Sigmoid colon (tissue), 7 donors: ENCODE data around the gene SEC24D. TPM values are rescaled to one million over a fixed set of nuclear protein-coding genes. Genes with fewer than 3 reads are reported as not detected.

Experiments
- DNase-seq: peaks from one replicate; pipeline ENCODE4 v3.0.0-alpha.2; 2019
- H3K27ac ChIP-seq, 4 donors: fragments of 200-600 bp; sonication (generic); one replicate each; pipeline ENCODE4 v1.5.1; 2016 to 2019; ENCODE audit warnings: mild to moderate bottlenecking in 1 of 4
- H3K27me3 ChIP-seq, 3 donors: fragments of 200-600 bp; sonication (generic); one replicate each; pipeline ENCODE4 v1.5.1; 2019; ENCODE audit warnings: mild to moderate bottlenecking in 1 of 3
- H3K36me3 ChIP-seq, 4 donors: fragments of 200-600 bp; sonication (generic); one replicate each; pipeline ENCODE4 v1.5.1; 2016 to 2019
- H3K4me1 ChIP-seq, 4 donors: fragments of 200-600 bp; sonication (generic); one replicate each; pipeline ENCODE4 v1.5.1; 2017 to 2019
- H3K4me3 ChIP-seq, 4 donors: fragments of 200-600 bp; sonication (generic); one replicate each; pipeline ENCODE4 v1.5.1; 2017 to 2019; ENCODE audit warnings: mild to moderate bottlenecking in 2 of 4, moderate library complexity in 1 of 4
- H3K9me3 ChIP-seq, 4 donors: fragments of 200-600 bp in 3 of 4; sonication (generic) in 3 of 4; one replicate each; pipeline versions ENCODE4 v1.5.1 to v1.6.1; 2013 to 2019
- EP300 ChIP-seq, 4 donors: sonication (generic); formaldehyde crosslinking; IDR thresholded peaks; one replicate each; pipeline ENCODE4 v1.6.1; 2017; ENCODE audit warnings: antibody characterized with exemption in 4 of 4
- POLR2A ChIP-seq, 2 donors: fragments of 450-650 bp; IDR thresholded peaks; one replicate each; pipeline ENCODE4 v1.6.1; 2016; ENCODE audit warnings: antibody characterized with exemption in 2 of 2, mild to moderate bottlenecking in 2 of 2, moderate library complexity in 2 of 2
- POLR2AphosphoS5 ChIP-seq, 4 donors: sonication (generic); formaldehyde crosslinking; IDR thresholded peaks; one replicate each; pipeline ENCODE4 v1.6.1; 2017; ENCODE audit warnings: antibody characterized with exemption in 4 of 4
- WGBS, 2 donors: extraction: QIAGEN DNeasy Blood & Tissue Kit; methylation state at CpG; one replicate each; pipeline ENCODE4 v1.1.7; 2013; 5-methylcytosine and 5-hydroxymethylcytosine counted together
- intact Hi-C: fragments of 100-400 bp; cut with DNase I; formaldehyde crosslinking; loops from one replicate; pipeline ENCODE4 v1.15.1; 2023
- polyA plus RNA-seq, 3 donors: library from polyadenylated mRNA; stranded (reverse); fragments of 200-250 nt; gene quantifications; one replicate each; pipeline ENCODE4 v1.2.3, GENCODE V29; 2013
- total RNA-seq, 4 donors: library from RNA; depleted of rRNA; stranded (reverse); fragments of >200 nt; gene quantifications; one replicate each; pipeline ENCODE4 v1.1.0, GENCODE V29; 2016
- TF ChIP-seq, protein P1 (sequence below), 4 experiments: fragments of 450-650 bp in 3 of 4; fragments of 200-600 bp in 1 of 4; IDR thresholded peaks; one replicate each; pipeline ENCODE4 v1.5.1; 2016 to 2019; ENCODE audit warnings: antibody characterized with exemption in 4 of 4, mild to moderate bottlenecking in 3 of 4, moderate library complexity in 2 of 4
- donor health status: healthy with polysubstance abuse.
- donor health status: Bipolar disorder and iron deficiency.
- donor health status: healthy.

SEC24D gene
- total and polyA plus RNA-seq, 7 donors, result 18.6 to 42.4 (median 27.6) TPM

DNA sequence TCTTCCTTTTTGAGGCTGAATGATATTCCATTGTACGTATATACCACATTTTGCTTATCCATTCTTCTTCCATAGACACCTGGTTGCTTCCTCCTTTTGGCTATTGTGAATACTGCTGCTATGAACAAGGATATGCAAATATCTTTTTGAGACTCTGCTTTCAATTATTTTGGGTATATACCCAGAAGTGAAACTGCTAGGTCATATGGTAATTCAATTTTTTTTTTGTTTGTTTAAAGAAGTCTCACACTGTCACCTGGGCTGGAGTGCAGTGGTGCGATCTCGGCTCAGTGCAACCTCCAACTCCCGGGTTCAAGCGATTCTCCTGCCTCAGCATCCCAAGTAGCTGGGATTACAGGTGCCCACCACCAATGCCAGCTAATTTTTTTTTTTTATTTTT is 75.4 kb downstream of the SEC24D start:
- no peak overlapping the region for H3K4me3 ChIP-seq
- H3K27ac ChIP-seq, result peak overlapping the region; percentile 83 to 88 (median 85)
- intact Hi-C loops, result loop anchor here (5.0 kb wide), 1 partner anchor 267 kb away; no protein-coding TSS in a partner anchor
- no peak for DNase-seq
- WGBS, 2 donors, result 86 to 92% methylated on average over 5 of the region's 5 CpGs
- peaks cover 0 to 98% (median 90%) of the 10 kb centered on the region in 4 donors for H3K4me1 ChIP-seq
- TF ChIP-seq POLR2A (IDR thresholded peaks at IDR 0.05), result no peak
- TF ChIP-seq EP300 (IDR thresholded peaks at IDR 0.05), result no peak
- TF ChIP-seq POLR2AphosphoS5 (IDR thresholded peaks at IDR 0.05), result no peak
- TF ChIP-seq, protein P1, sequence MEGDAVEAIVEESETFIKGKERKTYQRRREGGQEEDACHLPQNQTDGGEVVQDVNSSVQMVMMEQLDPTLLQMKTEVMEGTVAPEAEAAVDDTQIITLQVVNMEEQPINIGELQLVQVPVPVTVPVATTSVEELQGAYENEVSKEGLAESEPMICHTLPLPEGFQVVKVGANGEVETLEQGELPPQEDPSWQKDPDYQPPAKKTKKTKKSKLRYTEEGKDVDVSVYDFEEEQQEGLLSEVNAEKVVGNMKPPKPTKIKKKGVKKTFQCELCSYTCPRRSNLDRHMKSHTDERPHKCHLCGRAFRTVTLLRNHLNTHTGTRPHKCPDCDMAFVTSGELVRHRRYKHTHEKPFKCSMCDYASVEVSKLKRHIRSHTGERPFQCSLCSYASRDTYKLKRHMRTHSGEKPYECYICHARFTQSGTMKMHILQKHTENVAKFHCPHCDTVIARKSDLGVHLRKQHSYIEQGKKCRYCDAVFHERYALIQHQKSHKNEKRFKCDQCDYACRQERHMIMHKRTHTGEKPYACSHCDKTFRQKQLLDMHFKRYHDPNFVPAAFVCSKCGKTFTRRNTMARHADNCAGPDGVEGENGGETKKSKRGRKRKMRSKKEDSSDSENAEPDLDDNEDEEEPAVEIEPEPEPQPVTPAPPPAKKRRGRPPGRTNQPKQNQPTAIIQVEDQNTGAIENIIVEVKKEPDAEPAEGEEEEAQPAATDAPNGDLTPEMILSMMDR (IDR thresholded peaks at IDR 0.05), result no peak
- H3K36me3 ChIP-seq, result no peaks in the 10 kb centered on the region
- no peaks in the 10 kb centered on the region for H3K9me3 ChIP-seq
- H3K27me3 ChIP-seq, result no peaks in the 10 kb centered on the region

DNA sequence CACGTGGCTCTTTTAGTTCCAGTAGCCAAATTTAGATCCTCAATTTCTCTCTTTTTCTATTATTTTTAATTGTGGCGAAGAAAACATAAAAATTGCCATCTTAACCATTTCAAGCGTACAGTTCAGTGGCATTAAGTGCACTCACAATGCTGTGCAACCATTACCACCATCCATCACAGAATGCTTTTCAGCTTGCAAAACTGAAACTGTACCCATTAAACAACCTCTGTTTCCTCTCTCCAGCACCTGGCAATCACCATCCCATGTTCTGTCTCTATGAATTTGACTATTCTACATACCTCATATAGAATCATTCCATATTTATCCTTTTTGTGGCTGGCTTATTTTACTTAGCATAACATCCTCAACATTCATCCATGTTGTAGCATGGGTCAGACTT is 75.8 kb downstream of the SEC24D start:
- TF ChIP-seq POLR2A (IDR thresholded peaks at IDR 0.05) (no peak), EP300 (IDR thresholded peaks at IDR 0.05) (no peak), POLR2AphosphoS5 (IDR thresholded peaks at IDR 0.05) (no peak)
- TF ChIP-seq, protein P1 (IDR thresholded peaks at IDR 0.05), result no peak
- H3K27ac ChIP-seq, result peak overlapping the region; percentile 83 to 88 (median 85)
- H3K9me3 ChIP-seq, result no peaks in the 10 kb centered on the region
- intact Hi-C loops, result loop anchor here (5.0 kb wide), 1 partner anchor 267 kb away; no protein-coding TSS in a partner anchor
- WGBS, 2 donors, result 89 to 94% methylated on average over 3 of the region's 3 CpGs
- H3K27me3 ChIP-seq, result no peaks in the 10 kb centered on the region
- peaks cover 0 to 98% (median 92%) of the 10 kb centered on the region in 4 donors for H3K4me1 ChIP-seq
- no peak overlapping the region for H3K4me3 ChIP-seq
- H3K36me3 ChIP-seq, result no peaks in the 10 kb centered on the region
- DNase-seq, result no peak

DNA sequence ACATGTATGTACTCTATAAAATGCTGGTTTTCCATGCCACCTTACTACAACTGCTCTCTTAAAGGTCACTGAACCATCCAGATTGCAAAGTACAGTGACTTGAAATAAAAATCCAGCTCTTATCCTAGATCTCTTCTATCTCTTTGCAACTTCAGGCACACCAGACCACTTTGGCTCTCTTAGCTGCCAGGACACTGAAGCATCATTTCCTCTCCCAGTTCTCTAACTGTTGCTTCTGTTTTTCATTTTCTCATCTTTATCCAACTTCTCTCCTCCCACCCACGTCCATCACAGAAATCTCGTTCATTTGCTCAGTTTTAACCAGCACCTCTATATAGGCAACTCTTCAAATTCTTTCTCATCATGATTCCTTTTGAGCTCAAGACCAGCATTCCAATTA is 76.4 kb downstream of the SEC24D start:
- no peak for DNase-seq
- no peak overlapping the region for H3K4me3 ChIP-seq
- intact Hi-C loops, result no loop called here
- H3K36me3 ChIP-seq, result no peaks in the 10 kb centered on the region
- H3K9me3 ChIP-seq, result no peaks in the 10 kb centered on the region
- TF ChIP-seq POLR2A (IDR thresholded peaks at IDR 0.05) (no peak), EP300 (IDR thresholded peaks at IDR 0.05) (no peak), POLR2AphosphoS5 (IDR thresholded peaks at IDR 0.05) (no peak)
- TF ChIP-seq, protein P1 (IDR thresholded peaks at IDR 0.05), result no peak
- WGBS, 2 donors, result 69 to 82% methylated on average over 2 of the region's 2 CpGs
- H3K27ac ChIP-seq, result peak overlapping the region; percentile 83 to 88 (median 85)
- H3K27me3 ChIP-seq, result no peaks in the 10 kb centered on the region
- peaks cover 0 to 98% (median 91%) of the 10 kb centered on the region in 4 donors for H3K4me1 ChIP-seq

DNA sequence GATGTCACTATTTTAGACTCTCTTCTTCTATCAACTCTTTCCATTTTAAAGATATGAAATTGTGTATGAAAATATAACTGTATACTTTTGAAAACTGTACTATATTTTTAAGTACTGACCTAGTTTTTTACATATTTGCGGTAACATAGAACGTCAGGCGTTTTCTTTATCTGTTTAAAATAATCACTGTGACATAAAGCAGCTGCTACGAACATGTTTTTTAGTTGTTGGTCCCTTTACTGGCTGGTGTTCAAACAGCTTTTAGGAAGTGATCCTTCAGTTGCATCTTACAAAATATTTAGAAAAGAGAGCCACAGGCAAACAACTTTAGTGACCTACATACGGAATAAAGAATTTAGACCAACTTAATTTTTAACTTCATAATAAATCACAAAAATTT is 77.6 kb downstream of the SEC24D start:
- Histone ChIP-seq H3K36me3 (no peaks in the 10 kb centered on the region), H3K4me1 (peaks cover 0 to 98% (median 91%) of the 10 kb centered on the region in 4 donors), H3K27ac (peak overlapping the region; percentile 83 to 88 (median 85)), H3K27me3 (no peaks in the 10 kb centered on the region), H3K9me3 (no peaks in the 10 kb centered on the region), H3K4me3 (no peak overlapping the region)
- TF ChIP-seq POLR2AphosphoS5 (IDR thresholded peaks at IDR 0.05) (peak; percentile 31 to 72 (median 48)), EP300 (IDR thresholded peaks at IDR 0.05) (peak in 3 of 4 donors; percentile 16 to 46 (median 37)), POLR2A (IDR thresholded peaks at IDR 0.05) (no peak)
- TF ChIP-seq, protein P1 (IDR thresholded peaks at IDR 0.05), result no peak
- WGBS, 2 donors, result 74 to 84% methylated on average over 5 of the region's 5 CpGs
- no peak for DNase-seq
- intact Hi-C loops, result no loop called here

DNA sequence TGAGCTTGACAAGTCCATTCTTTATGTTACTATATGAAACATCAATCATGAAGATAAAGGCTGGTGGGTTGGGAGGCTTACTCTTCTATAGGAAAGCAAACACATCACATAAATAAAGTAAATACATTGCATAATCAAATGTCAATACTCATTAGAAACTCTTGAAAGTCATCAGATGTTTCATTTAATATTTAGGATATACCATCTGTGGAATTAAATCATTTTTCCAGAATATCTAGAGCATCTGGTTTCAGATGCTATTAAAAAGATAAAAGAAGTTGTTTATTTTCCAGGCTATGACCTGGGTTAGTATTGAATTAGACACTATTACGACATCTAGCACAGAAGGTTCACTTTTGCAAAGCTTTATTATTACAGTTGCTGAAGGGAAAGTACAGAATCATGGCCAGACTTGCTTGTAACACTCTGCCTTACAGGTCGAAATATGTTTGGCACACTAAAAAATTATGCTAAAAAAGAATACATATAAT is 78.1 kb downstream of the SEC24D start:
- intact Hi-C loops, result no loop called here
- Histone ChIP-seq H3K36me3 (no peaks in the 10 kb centered on the region), H3K4me1 (peaks cover 0 to 98% (median 90%) of the 10 kb centered on the region in 4 donors), H3K4me3 (no peak overlapping the region), H3K27ac (peak overlapping the region; percentile 83 to 88 (median 85)), H3K27me3 (no peaks in the 10 kb centered on the region), H3K9me3 (no peaks in the 10 kb centered on the region)
- TF ChIP-seq POLR2A (IDR thresholded peaks at IDR 0.05) (peak in 1 of 2 donors; percentile 8), EP300 (IDR thresholded peaks at IDR 0.05) (peak in 1 of 4 donors; percentile 39), POLR2AphosphoS5 (IDR thresholded peaks at IDR 0.05) (peak; percentile 17 to 70 (median 36))
- TF ChIP-seq, protein P1 (IDR thresholded peaks at IDR 0.05), result no peak
- WGBS, 2 donors, result 77 to 80% methylated on average over 2 of the region's 2 CpGs
- no peak for DNase-seq
